ENCODE measurements around the gene LPAR1.
"Not testable (repeated sequence)": the region's sequence is repeated elsewhere in the genome, so short reads cannot be mapped to it uniquely, and the experiment has no call there.

- not testable (repeated sequence) for TF ChIP-seq CTCF (IDR thresholded peaks at IDR 0.05); REST (IDR thresholded peaks at IDR 0.05; ENCODE audit: insufficient read depth in 1 of 2, low read depth in 2 of 2, low read length in 1 of 2); POLR2AphosphoS5 (IDR thresholded peaks at IDR 0.05; ENCODE audit: low read depth, low read length)
Observed at GRCh38 chr9:111047287-111047686, 9.0 kb upstream of the LPAR1 start.

Data from Panc1 (cell line).